Gastroesophageal sphincter (tissue), 3 donors: Measurements from ENCODE around the gene COX15.

Experiments
- CTCF ChIP-seq, 4 experiments: fragments of 200-600 bp in 2 of 4; fragments of 450-650 bp in 2 of 4; sonication (generic) in 1 of 4; IDR thresholded peaks; one replicate each; pipeline ENCODE4 v1.5.1; 2017 to 2019; ENCODE audit warnings: antibody characterized with exemption in 4 of 4, mild to moderate bottlenecking in 2 of 4, moderate library complexity in 2 of 4
- EP300 ChIP-seq: sonication (generic); formaldehyde crosslinking; IDR thresholded peaks from one replicate; pipeline ENCODE4 v1.6.1; 2017; ENCODE audit warnings: antibody characterized with exemption, mild to moderate bottlenecking
- POLR2A ChIP-seq, 2 donors: fragments of 450-650 bp; IDR thresholded peaks; one replicate each; pipeline ENCODE4 v1.6.1; 2017; ENCODE audit warnings: antibody characterized with exemption in 2 of 2, mild to moderate bottlenecking in 2 of 2, moderate library complexity in 1 of 2
- POLR2AphosphoS5 ChIP-seq: sonication (generic); formaldehyde crosslinking; IDR thresholded peaks from one replicate; pipeline ENCODE4 v1.6.1; 2017; ENCODE audit warnings: antibody characterized with exemption

GRCh38 chr10:99733366-99733765 is 1.4 kb upstream of the COX15 start:
- TF ChIP-seq CTCF (IDR thresholded peaks at IDR 0.05), result no peak
- TF ChIP-seq POLR2AphosphoS5, result no peak
- no peak for TF ChIP-seq POLR2A (IDR thresholded peaks at IDR 0.05)
- TF ChIP-seq EP300, result no peak
